Measurements from ENCODE around the gene KLF6. TPM values are rescaled to one million over a fixed set of nuclear protein-coding genes. Genes with fewer than 3 reads are reported as not detected.

The KLF6 gene
- total and polyA plus RNA-seq, 9 of the 15 experiments (the other 6 are each of a cell fraction or from before 2014, with no cell fraction given) = 3.2 to 23.9 (median 8.0) TPM

- Histone ChIP-seq H3K9me1 (ENCODE audit: control insufficient read depth, insufficient read depth, low read length) (peaks cover 20% of the 10 kb centered on the region), H3K4me3 (no peak overlapping the region), H4K20me1 (replicated peaks; ENCODE audit: control insufficient read depth, insufficient read depth, low read length) (peaks cover 46% of the 10 kb centered on the region), H3K27me3 (ENCODE audit: control insufficient read depth in 2 of 2, insufficient read depth in 2 of 2, low read length in 2 of 2) (no peaks in the 10 kb centered on the region), H3K4me1 (replicated peaks in 1 of 2; ENCODE audit: control insufficient read depth in 2 of 2, insufficient read depth in 2 of 2, low read length in 2 of 2) (peaks cover 22 to 25% of the 10 kb centered on the region in 2 experiments; a peak in 4 of 5 replicates), H3K27ac (ENCODE audit: extremely low read depth, low read depth, low read length) (no peak overlapping the region), H2AFZ (ENCODE audit: low read depth, low read length) (no peak overlapping the region), H3K4me2 (ENCODE audit: insufficient read depth, low read length) (no peak overlapping the region; the same call in 1 of the 2 replicates), H3K36me3 (ENCODE audit: control insufficient read depth, insufficient read depth, low read length) (peaks cover 65% of the 10 kb centered on the region), H3K9ac (ENCODE audit: insufficient read depth in 1 of 2, low read depth in 2 of 2, low read length in 2 of 2) (peak overlapping the region in 1 of 2 experiments; percentile 4; a peak in 2 of 4 replicates), H3K9me3 (replicated peaks; ENCODE audit: control insufficient read depth, insufficient read depth, low read depth, low read length) (no peaks in the 10 kb centered on the region), H3K79me2 (ENCODE audit: control insufficient read depth, insufficient read depth, low read length) (peaks cover 53% of the 10 kb centered on the region)
- 94% methylated on average over 17 of the region's 17 CpGs for WGBS (ENCODE audit: insufficient coverage, low coverage, missing lambda C conversion rate)
- intact Hi-C loops (cut with micrococcal nuclease) (loop anchor here (5.0 kb wide), 1 partner anchor 113 kb away; no protein-coding TSS in a partner anchor), in situ Hi-C loops (cut with MboI) (no loop called here)
- BruUV-seq (replicated peaks) = no TSS peak
- TF ChIP-seq RBFOX2 (IDR thresholded peaks at IDR 0.05; ENCODE audit: low read depth, low read length) (peak; percentile 44; the same call in 1 of the 2 replicates), CC2D1A (IDR thresholded peaks at IDR 0.05) (no peak), POLR2A (conservative IDR thresholded peaks at IDR 0.05) (peak; percentile 3; the same call in 1 of the 2 replicates), RAD21 (CRISPR knock-in tag; conservative IDR thresholded peaks at IDR 0.05 in 1 of 2, IDR thresholded peaks at IDR 0.05 in 1 of 2) (no peak), ZNF766 (CRISPR knock-in tag; conservative IDR thresholded peaks at IDR 0.05) (no peak), C11orf30 (IDR thresholded peaks at IDR 0.05; ENCODE audit: low read depth) (no peak), KDM5B (IDR thresholded peaks at IDR 0.05; ENCODE audit: insufficient replicate concordance, low read depth, low read length) (peak; percentile 35), PHF8 (IDR thresholded peaks at IDR 0.05; ENCODE audit: borderline replicate concordance, low read length) (no peak)
- ATAC-seq = no peak
- ChIA-PET POLR2A (interaction anchor here (0.6 to 1.0 kb wide), 2 partner anchors 35 to 344 kb away, joined by 3 read pairs; no protein-coding TSS in a partner anchor), CTCF (ENCODE audit: low intra/inter-chr PET ratio) (no interaction called here)
- no peak for DNase-seq (ENCODE audit: extremely low read depth in 1 of 4, low spot score in 3 of 4)
- FAIRE-seq = no peak
Measured at GRCh38 chr10:3780021-3780770, 4.8 kb downstream of the KLF6 start.

Measured in K562 (cell line).